Measurements from ENCODE around the gene TSPAN32.
"Not testable (repeated sequence)": the region's sequence is repeated elsewhere in the genome, so short reads cannot be mapped to it uniquely, and the experiment has no call there.

Gene TSPAN32

GRCh38 chr11:2317354-2318050, 15.7 kb downstream of the TSPAN32 start:
- DNase-seq = no peak

- DNase-seq = no peak
Observed at GRCh38 chr11:2318123-2318522, 16.3 kb downstream of the TSPAN32 start.

- no peak for DNase-seq
Observed at GRCh38 chr11:2318707-2319106, 16.9 kb downstream of the TSPAN32 start.

- DNase-seq = no peak
Observed at GRCh38 chr11:2319791-2320472, 18.1 kb downstream of the TSPAN32 start.

- no peak for DNase-seq
Observed at GRCh38 chr11:2320568-2321310, 18.9 kb downstream of the TSPAN32 start.

GRCh38 chr11:2321311-2321683, 19.5 kb downstream of the TSPAN32 start:
- no peak for DNase-seq

- DNase-seq = no peak
Observed at GRCh38 chr11:2325123-2325522, 23.3 kb downstream of the TSPAN32 start.

GRCh38 chr11:2325719-2326118, 23.9 kb downstream of the TSPAN32 start:
- no peak for DNase-seq

GRCh38 chr11:2327032-2327431, 25.2 kb downstream of the TSPAN32 start:
- no peak for DNase-seq

- no peak for DNase-seq
Observed at GRCh38 chr11:2328021-2328420, 26.2 kb downstream of the TSPAN32 start.

GRCh38 chr11:2328656-2329354, 27.0 kb downstream of the TSPAN32 start:
- no peak for DNase-seq

- no peak for DNase-seq
Observed at GRCh38 chr11:2329551-2329950, 27.7 kb downstream of the TSPAN32 start.

GRCh38 chr11:2330696-2331095, 28.9 kb downstream of the TSPAN32 start:
- no peak for DNase-seq

GRCh38 chr11:2331404-2331803, 29.6 kb downstream of the TSPAN32 start:
- DNase-seq = no peak

GRCh38 chr11:2332569-2332968, 30.8 kb downstream of the TSPAN32 start:
- DNase-seq = not testable (repeated sequence)

- not testable (repeated sequence) for DNase-seq
Observed at GRCh38 chr11:2333486-2334205, 31.8 kb downstream of the TSPAN32 start.

GRCh38 chr11:2335286-2335685, 33.5 kb downstream of the TSPAN32 start:
- not testable (repeated sequence) for DNase-seq

GRCh38 chr11:2338760-2339159, 36.9 kb downstream of the TSPAN32 start:
- not testable (repeated sequence) for DNase-seq

GRCh38 chr11:2342557-2342956, 40.7 kb downstream of the TSPAN32 start:
- DNase-seq = no peak

GRCh38 chr11:2342981-2343380, 41.2 kb downstream of the TSPAN32 start:
- no peak for DNase-seq

- no peak for DNase-seq
Observed at GRCh38 chr11:2343502-2343901, 41.7 kb downstream of the TSPAN32 start.

GRCh38 chr11:2345050-2345449, 43.2 kb downstream of the TSPAN32 start:
- no peak for DNase-seq

- DNase-seq = no peak
Observed at GRCh38 chr11:2346014-2346413, 44.2 kb downstream of the TSPAN32 start.
